Thyroid gland (tissue), 4 donors: ENCODE data around the gene MEDAG.

Source experiments
- POLR2A ChIP-seq, 2 donors: fragments of 450-650 bp; IDR thresholded peaks; one replicate each; pipeline ENCODE4 v1.6.1; 2017; ENCODE audit warnings: antibody characterized with exemption in 2 of 2, mild to moderate bottlenecking in 2 of 2, moderate library complexity in 1 of 2
- TF ChIP-seq, protein P1 (sequence below), 6 experiments: fragments of 200-600 bp in 3 of 6; fragments of 450-650 bp in 3 of 6; sonication (generic) in 3 of 6; IDR thresholded peaks; one replicate each; pipeline ENCODE4 v1.5.1; 2016 to 2019; ENCODE audit warnings: antibody characterized with exemption in 6 of 6, mild to moderate bottlenecking in 2 of 6, inconsistent platforms in 1 of 6, moderate library complexity in 1 of 6

DNA sequence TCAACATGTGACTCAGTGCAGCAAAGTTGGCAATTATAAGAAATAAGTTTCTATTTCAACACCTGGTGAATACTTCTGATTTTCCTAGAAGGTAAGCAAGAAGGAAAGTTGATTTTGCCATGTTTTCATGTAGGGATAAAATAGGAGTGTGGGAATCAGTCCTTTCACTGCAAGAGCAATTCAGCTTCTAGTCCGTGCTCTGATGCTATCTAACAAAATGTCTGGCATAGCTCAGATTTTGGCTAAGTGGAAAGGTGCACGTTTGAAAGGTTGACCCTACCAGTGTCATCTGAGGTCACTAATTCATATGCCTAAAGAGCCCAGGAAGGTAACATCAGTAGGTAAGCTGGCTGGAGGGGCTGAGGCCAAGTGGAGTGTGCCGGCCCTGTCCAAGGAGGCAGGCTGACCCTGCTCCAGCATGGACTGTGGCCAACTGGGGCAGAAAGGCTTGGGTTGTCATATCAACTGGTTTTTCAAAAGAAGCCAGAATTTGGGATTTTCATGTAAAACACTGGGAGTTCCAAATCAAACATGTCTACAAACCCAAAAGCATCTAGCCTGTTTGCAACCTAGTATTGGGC lies 38.9 kb upstream of the MEDAG start:
- TF ChIP-seq, protein P1, sequence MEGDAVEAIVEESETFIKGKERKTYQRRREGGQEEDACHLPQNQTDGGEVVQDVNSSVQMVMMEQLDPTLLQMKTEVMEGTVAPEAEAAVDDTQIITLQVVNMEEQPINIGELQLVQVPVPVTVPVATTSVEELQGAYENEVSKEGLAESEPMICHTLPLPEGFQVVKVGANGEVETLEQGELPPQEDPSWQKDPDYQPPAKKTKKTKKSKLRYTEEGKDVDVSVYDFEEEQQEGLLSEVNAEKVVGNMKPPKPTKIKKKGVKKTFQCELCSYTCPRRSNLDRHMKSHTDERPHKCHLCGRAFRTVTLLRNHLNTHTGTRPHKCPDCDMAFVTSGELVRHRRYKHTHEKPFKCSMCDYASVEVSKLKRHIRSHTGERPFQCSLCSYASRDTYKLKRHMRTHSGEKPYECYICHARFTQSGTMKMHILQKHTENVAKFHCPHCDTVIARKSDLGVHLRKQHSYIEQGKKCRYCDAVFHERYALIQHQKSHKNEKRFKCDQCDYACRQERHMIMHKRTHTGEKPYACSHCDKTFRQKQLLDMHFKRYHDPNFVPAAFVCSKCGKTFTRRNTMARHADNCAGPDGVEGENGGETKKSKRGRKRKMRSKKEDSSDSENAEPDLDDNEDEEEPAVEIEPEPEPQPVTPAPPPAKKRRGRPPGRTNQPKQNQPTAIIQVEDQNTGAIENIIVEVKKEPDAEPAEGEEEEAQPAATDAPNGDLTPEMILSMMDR (IDR thresholded peaks at IDR 0.05), result no peak
- TF ChIP-seq POLR2A (IDR thresholded peaks at IDR 0.05), result no peak
